Measurements from ENCODE around the gene TTLL9. TPM values are rescaled to one million over a fixed set of nuclear protein-coding genes. Genes with fewer than 3 reads are reported as not detected.

TTLL9 gene
- total RNA-seq, 2 experiments from 2014 or later: not detected

Other genes starting within 250 kb of the TTLL9 start
- not detected for gene COX4I2, start 232.7 kb upstream of the TTLL9 start, total RNA-seq
- 10 to 100 TPM; 61.7 to 64.5 TPM for gene BCL2L1, start 147.8 kb upstream of the TTLL9 start, total RNA-seq
- 100 to 1,000 TPM; 111 to 114 TPM for gene TPX2, start 131.3 kb upstream of the TTLL9 start, total RNA-seq
- gene MYLK2, start 51.3 kb upstream of the TTLL9 start, total RNA-seq: under 1 TPM; 0.31 to 0.39 TPM
- not detected for gene FOXS1, start 25.0 kb upstream of the TTLL9 start, total RNA-seq
- not detected for gene DUSP15, start 107 bp upstream of the TTLL9 start, total RNA-seq
- 10 to 100 TPM; 13.1 to 13.4 TPM for gene PDRG1, start 81.4 kb downstream of the TTLL9 start, total RNA-seq
- gene XKR7, start 97.5 kb downstream of the TTLL9 start, total RNA-seq: not detected
- gene CCM2L, start 139.8 kb downstream of the TTLL9 start, total RNA-seq: not detected
- under 1 TPM; 0.61 to 0.79 TPM for gene HCK, start 181.6 kb downstream of the TTLL9 start, total RNA-seq
- gene TM9SF4, start 239.1 kb downstream of the TTLL9 start, total RNA-seq: 10 to 100 TPM; 36.9 to 39.7 TPM

Data from activated naive CD8-positive, alpha-beta T cell treated with anti-CD3 and anti-CD28 coated beads, Interleukin-2, amount 10 ng/mL, durations not matched to agents 7 days and 5 days (primary cell).